ENCODE measurements around the gene CNOT3.

DNA sequence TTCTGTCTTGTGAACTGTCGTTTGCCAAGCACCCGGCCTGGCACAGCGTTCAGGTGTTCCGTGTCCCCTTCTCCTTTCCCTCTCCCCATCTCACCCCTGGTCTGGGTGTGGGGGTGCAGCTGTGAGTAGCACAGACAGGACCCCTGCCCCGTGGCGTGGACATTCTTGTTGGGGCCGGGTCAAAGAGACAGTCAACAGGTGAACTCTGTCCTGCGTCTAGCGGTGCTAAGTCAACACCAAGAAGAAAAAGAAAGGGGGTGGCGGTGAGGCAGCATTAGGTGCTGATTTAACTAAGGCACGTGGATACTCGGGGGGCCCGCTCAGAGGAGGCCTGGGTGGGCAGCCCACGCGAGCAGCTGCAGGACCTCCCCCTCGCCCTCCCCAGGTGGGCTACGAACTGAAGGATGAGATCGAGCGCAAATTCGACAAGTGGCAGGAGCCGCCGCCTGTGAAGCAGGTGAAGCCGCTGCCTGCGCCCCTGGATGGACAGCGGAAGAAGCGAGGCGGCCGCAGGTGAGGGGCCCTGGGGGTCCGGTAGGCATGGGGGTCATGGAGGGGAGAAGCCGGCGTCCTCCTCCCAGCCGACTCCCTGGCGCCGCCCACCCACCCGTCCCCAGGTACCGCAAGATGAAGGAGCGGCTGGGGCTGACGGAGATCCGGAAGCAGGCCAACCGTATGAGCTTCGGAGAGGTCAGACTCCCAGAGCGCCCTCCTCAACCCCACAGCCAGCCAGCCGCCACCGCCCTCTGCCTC, 9.7 kb upstream of the CNOT3 start:
- no peak for TF ChIP-seq POLR2A (IDR thresholded peaks at IDR 0.05)
- no peak for TF ChIP-seq CTCF (IDR thresholded peaks at IDR 0.05)

All from breast epithelium (tissue), 3 donors.